Endothelial cell of umbilical vein (primary cell): ENCODE data around the gene CCDC97. TPM values are rescaled to one million over a fixed set of nuclear protein-coding genes. Genes with fewer than 3 reads are reported as not detected.

Experiments
- BruUV-seq: library from RNA; stranded (reverse); fragments of 400-500 nt; replicated peaks from 2 replicates; lab custom pipeline; 2021; lab: Mats Ljungman, UMichigan
- CTCF ChIA-PET: fragments of 300-600, 350-600 bp; sonication (Branson Sonifier 250); formaldehyde crosslinking; loops from one replicate; lab custom pipeline; 2021; ENCODE audit warnings: antibody characterized with exemption, inconsistent platforms; lab: Charles Lee
- POLR2A ChIA-PET: fragments of 300-600, 350-600 bp; sonication (Branson Sonifier 250); formaldehyde crosslinking; loops from one replicate; lab custom pipeline; 2021; ENCODE audit warnings: antibody characterized with exemption, inconsistent platforms; lab: Charles Lee
- DNase-seq: peaks from one replicate; pipeline ENCODE4 v3.0.0-alpha.2; 2011; ENCODE audit warnings: low read depth, low spot score
- FAIRE-seq: peaks from 2 replicates; lab custom pipeline; 2011; peaks lifted over from hg19 to GRCh38; lab: Jason Lieb, UNC
- H2AFZ ChIP-seq: 2 replicates; pipeline ENCODE4 v1.6.0; 2012; ENCODE audit warnings: low read depth, low read length, control low read depth, inconsistent platforms
- H3K27ac ChIP-seq: 2 replicates; pipeline ENCODE4 v1.5.1; 2011; ENCODE audit warnings: low read depth, mild to moderate bottlenecking, control low read depth, low read length, moderate library complexity; ENCODE audit not compliant: insufficient read depth
- H3K27me3 ChIP-seq, 2 experiments: 2 replicates each; pipeline versions ENCODE4 v1.6.0 to v1.6.1; 2011; ENCODE audit warnings: low read length in 2 of 2, mixed read lengths in 1 of 2; ENCODE audit not compliant: control insufficient read depth in 2 of 2, insufficient read depth in 2 of 2
- H3K36me3 ChIP-seq, 2 experiments: 2 replicates in 1 of 2; 3 replicates in 1 of 2; pipeline ENCODE4 v1.5.1; 2011; ENCODE audit warnings: low read length in 2 of 2, mild to moderate bottlenecking in 1 of 2, moderate library complexity in 1 of 2; ENCODE audit not compliant: control insufficient read depth in 2 of 2, insufficient read depth in 2 of 2; ENCODE audit errors: extremely low read depth in 1 of 2
- H3K4me1 ChIP-seq: 3 replicates; pipeline ENCODE4 v1.5.1; 2011; ENCODE audit warnings: mild to moderate bottlenecking, low read length; ENCODE audit not compliant: control insufficient read depth, insufficient read depth; ENCODE audit errors: extremely low read depth
- H3K4me2 ChIP-seq: 2 replicates; pipeline ENCODE4 v1.6.1; 2011; ENCODE audit warnings: low read length, control low read depth, mixed read lengths; ENCODE audit not compliant: insufficient read depth
- H3K4me3 ChIP-seq, 3 experiments: fragments of 200-600 bp in 1 of 3; sonication (generic), shearing (Covaris generic) in 1 of 3; replicated peaks in 1 of 3; 2 replicates each; pipeline ENCODE4 v1.5.1; 2011 to 2016; ENCODE audit warnings: control low read depth in 3 of 3, low read length in 3 of 3, mild to moderate bottlenecking in 2 of 3, inconsistent platforms in 1 of 3, low read depth in 1 of 3, moderate library complexity in 1 of 3; ENCODE audit not compliant: insufficient read depth in 1 of 3
- H3K79me2 ChIP-seq: 2 replicates; pipeline ENCODE4 v1.6.0; 2012; ENCODE audit warnings: low read length, inconsistent platforms; ENCODE audit not compliant: control insufficient read depth, insufficient read depth
- H3K9ac ChIP-seq: replicated peaks from 2 replicates; pipeline ENCODE3; 2011; ENCODE audit warnings: low read length, control low read depth; ENCODE audit not compliant: insufficient read depth; ENCODE audit errors: extremely low read depth
- H3K9me1 ChIP-seq: replicated peaks from 3 replicates; pipeline ENCODE4 v1.6.0; 2011; ENCODE audit warnings: mild to moderate bottlenecking, low read length; ENCODE audit not compliant: control insufficient read depth, insufficient read depth; ENCODE audit errors: extremely low read depth
- H3K9me3 ChIP-seq: replicated peaks from 2 replicates; pipeline ENCODE4 v1.5.1; 2012; ENCODE audit warnings: low read length, inconsistent platforms; ENCODE audit not compliant: control insufficient read depth, insufficient read depth
- H4K20me1 ChIP-seq: replicated peaks from 2 replicates; pipeline ENCODE3; 2011; ENCODE audit warnings: mild to moderate bottlenecking, low read length; ENCODE audit not compliant: control insufficient read depth, insufficient read depth; ENCODE audit errors: extremely low read depth
- FOS ChIP-seq: IDR thresholded peaks from 2 replicates; pipeline ENCODE4 v1.6.1; 2011; ENCODE audit warnings: mild to moderate bottlenecking, low read length, moderate library complexity, borderline replicate concordance; ENCODE audit not compliant: insufficient read depth
- GATA2 ChIP-seq: IDR thresholded peaks from 2 replicates; pipeline ENCODE4 v1.7.0; 2011; ENCODE audit warnings: low read depth, mild to moderate bottlenecking, moderate library complexity, mixed read lengths, low read length; ENCODE audit not compliant: insufficient read length, insufficient read depth
- JUN ChIP-seq: IDR thresholded peaks from 2 replicates; pipeline ENCODE4 v1.6.1; 2011; ENCODE audit warnings: borderline replicate concordance, low read depth; ENCODE audit not compliant: insufficient read length, insufficient read depth
- POLR2A ChIP-seq: IDR thresholded peaks from 2 replicates; pipeline ENCODE4 v1.6.1; 2012; ENCODE audit warnings: low read depth, mild to moderate bottlenecking, control low read depth, low read length
- POLR2AphosphoS5 ChIP-seq: IDR thresholded peaks from 2 replicates; pipeline ENCODE4 v1.6.1; 2012; ENCODE audit warnings: low read depth, mild to moderate bottlenecking, control low read depth, low read length, moderate library complexity; ENCODE audit not compliant: insufficient read depth
- dilution Hi-C: fragments of 300-500 bp; cut with MboI; formaldehyde crosslinking; loops from one replicate; pipeline ENCODE4 v1.15.0; 2019; ENCODE audit warnings: low sequenced_read_pairs; ENCODE audit not compliant: extremely low pct_ligation_motif_present
- intact Hi-C: fragments of 100-400 bp; cut with micrococcal nuclease; formaldehyde crosslinking; loops from one replicate; pipeline ENCODE4 v1.10.0; 2022
- polyA plus RNA-seq, 4 experiments: library from polyadenylated mRNA; depleted of rRNA in 3 of 4; stranded (reverse) in 3 of 4; unstranded in 1 of 4; fragments of >200 nt; gene quantifications; 2 replicates each; pipeline versions ENCODE4 v1.2.1 to v1.2.3, GENCODE V29; 2011 to 2012; ENCODE audit warnings: missing spikeins in 1 of 4
- total RNA-seq: library from RNA; stranded (reverse); gene quantifications from 2 replicates; pipeline ENCODE4 v1.2.3, GENCODE V29; 2021

CCDC97 gene
- total and polyA plus RNA-seq, 2 donors (not counting 3 experiments of a cell fraction or from before 2014, with no cell fraction given) = 20.7 to 27.2 TPM

DNA sequence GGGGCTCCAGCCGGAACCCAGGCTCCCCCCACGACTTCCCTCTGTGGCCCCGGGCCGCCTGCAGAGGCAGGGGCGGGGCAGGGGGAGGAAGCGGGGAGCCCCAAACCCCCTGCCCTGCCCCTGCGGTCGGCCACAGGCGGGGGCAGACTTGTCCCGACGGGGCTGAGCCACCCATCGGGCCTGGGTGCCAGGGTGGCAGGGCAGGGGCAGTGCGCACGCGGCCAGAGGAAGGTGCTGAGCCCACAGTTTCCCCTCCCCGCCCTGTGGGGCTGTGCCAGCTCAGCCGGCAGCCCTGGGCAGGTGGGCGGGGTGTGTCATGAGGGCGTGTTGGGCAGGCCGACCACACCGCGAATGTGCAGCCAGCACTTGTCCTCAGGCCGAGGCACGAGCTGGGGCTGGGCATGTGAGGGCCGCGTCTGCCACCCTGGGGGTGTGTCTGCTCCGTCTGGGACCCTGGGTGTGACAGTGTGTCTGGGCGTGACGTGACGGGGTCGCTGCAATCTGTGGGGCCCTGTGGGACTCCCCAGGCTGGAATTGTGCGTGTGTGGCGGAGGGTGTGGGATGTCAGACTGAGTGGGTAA, 17.7 kb downstream of the CCDC97 start:
- no TSS peak for BruUV-seq
- Histone ChIP-seq H3K9me3 (no peaks in the 10 kb centered on the region), H2AFZ (no peak overlapping the region), H3K4me2 (peak overlapping the region; percentile 63), H3K27me3 (no peaks in the 10 kb centered on the region), H3K27ac (peak overlapping the region; percentile 100), H3K79me2 (peaks cover 10% of the 10 kb centered on the region), H3K4me3 (peak overlapping the region in 1 of 3 experiments; percentile 1), H3K9ac (peak overlapping the region; percentile 65), H3K4me1 (peaks cover 61% of the 10 kb centered on the region), H3K36me3 (peaks cover 8 to 32% of the 10 kb centered on the region in 2 experiments), H4K20me1 (no peaks in the 10 kb centered on the region), H3K9me1 (no peaks in the 10 kb centered on the region)
- FAIRE-seq (peak; percentile 86), DNase-seq (peak; percentile 88)
- ChIA-PET POLR2A (interaction anchor here (1.0 kb wide), 1 partner anchor 25 kb away, joined by 3 read pairs; no protein-coding TSS in a partner anchor), CTCF (interaction anchor here (0.9 to 3.1 kb wide), 7 partner anchors 17 to 243 kb away, joined by 3 to 28 read pairs (median 4); partner anchors contain the start of genes CCDC97 and TGFB1)
- no peak for TF ChIP-seq JUN
- peak; percentile 51 for TF ChIP-seq FOS
- peak; percentile 98 for TF ChIP-seq POLR2AphosphoS5
- intact Hi-C loops (loop anchor here (1.0 kb wide), 1 partner anchor 24 kb away; no protein-coding TSS in a partner anchor), dilution Hi-C loops (no loop called here)

DNA sequence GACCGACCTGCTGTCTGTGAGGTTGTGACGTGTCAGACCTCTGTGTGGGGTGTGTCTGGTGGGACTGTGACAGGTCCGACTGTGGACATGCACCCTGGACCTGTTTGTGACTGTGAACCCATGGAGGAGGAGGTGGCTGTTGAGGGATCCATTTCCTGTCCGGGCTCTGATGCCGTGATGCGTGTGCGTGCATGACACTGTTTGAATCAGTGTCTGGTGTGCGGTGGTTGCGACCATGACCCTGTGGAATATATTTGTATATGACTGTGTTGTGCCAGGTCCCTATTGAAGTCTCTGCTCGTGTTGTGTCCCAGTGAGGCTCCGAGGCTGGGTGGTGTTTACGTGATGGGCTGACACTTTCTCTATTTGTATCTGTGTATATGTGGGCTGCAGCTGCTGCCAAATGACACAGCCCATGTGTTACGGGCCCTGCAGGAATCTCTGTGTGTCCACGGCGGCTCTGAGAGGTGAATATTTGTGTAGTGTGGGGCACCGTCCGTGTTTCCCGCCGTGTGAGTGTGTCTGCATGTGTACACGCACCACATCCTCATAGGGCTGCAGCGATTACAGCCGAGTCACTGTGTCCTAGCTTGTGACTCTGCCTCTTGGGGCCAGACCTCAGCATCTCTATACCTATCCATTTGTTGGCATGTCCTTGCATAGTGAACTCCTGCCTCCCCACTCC, 18.3 kb downstream of the CCDC97 start:
- no TSS peak for BruUV-seq
- TF ChIP-seq POLR2A (peak; percentile 74), POLR2AphosphoS5 (peak; percentile 13), GATA2 (no peak)
- peaks cover 55% of the 10 kb centered on the region for H3K4me1 ChIP-seq
- H4K20me1 ChIP-seq = no peaks in the 10 kb centered on the region
- no peaks in the 10 kb centered on the region for H3K9me1 ChIP-seq
- H3K36me3 ChIP-seq = peaks cover 8 to 34% of the 10 kb centered on the region in 2 experiments
- peak overlapping the region; percentile 65 for H3K9ac ChIP-seq
- H2AFZ ChIP-seq = no peak overlapping the region
- peaks cover 12% of the 10 kb centered on the region for H3K79me2 ChIP-seq
- H3K9me3 ChIP-seq = no peaks in the 10 kb centered on the region
- H3K27me3 ChIP-seq = no peaks in the 10 kb centered on the region
- ChIA-PET POLR2A (no interaction called here), CTCF (interaction anchor here (0.8 to 3.1 kb wide), 6 partner anchors 18 to 242 kb away, joined by 3 to 28 read pairs (median 4); partner anchors contain the start of genes CCDC97 and TGFB1)
- H3K4me2 ChIP-seq = peak overlapping the region; percentile 1
- FAIRE-seq = peak; percentile 50
- peak; percentile 54 for DNase-seq
- H3K27ac ChIP-seq = peak overlapping the region; percentile 100
- dilution Hi-C loops (no loop called here), intact Hi-C loops (no loop called here)
- H3K4me3 ChIP-seq = no peak overlapping the region
